Thoracic aorta (tissue), 2 donors: Measurements from ENCODE around the gene PPIB. TPM values are rescaled to one million over a fixed set of nuclear protein-coding genes. Genes with fewer than 3 reads are reported as not detected.
"Not testable (repeated sequence)": the region's sequence is repeated elsewhere in the genome, so short reads cannot be mapped to it uniquely, and the experiment has no call there.

ENCODE experiments used
- ATAC-seq: fragments of 150-250 bp; one replicate; pipeline ENCODE4 v1.8.0; 2017; ENCODE audit warnings: low read depth; ENCODE audit not compliant: insufficient number of reproducible peaks, low FRiP score
- DNase-seq: peaks from one replicate; pipeline ENCODE4 v3.0.0-alpha.2; 2020; ENCODE audit warnings: low spot score
- H3K27ac ChIP-seq, 2 donors: fragments of 200-600 bp; sonication (generic); 1 replicate in 1 of 2; 2 replicates in 1 of 2; pipeline ENCODE4 v1.5.1; 2016; ENCODE audit warnings: mild to moderate bottlenecking in 2 of 2, moderate library complexity in 2 of 2
- H3K27me3 ChIP-seq: fragments of 200-600 bp; sonication (generic); replicated peaks from 2 replicates; pipeline ENCODE4 v1.6.0; 2016; ENCODE audit warnings: mild to moderate bottlenecking; ENCODE audit not compliant: insufficient read depth
- H3K36me3 ChIP-seq: fragments of 200-600 bp; sonication (generic); one replicate; pipeline ENCODE4 v1.5.1; 2016
- H3K4me1 ChIP-seq, 2 donors: fragments of 200-600 bp; sonication (generic); 1 replicate in 1 of 2; 2 replicates in 1 of 2; pipeline versions ENCODE4 v1.5.1 to v1.6.0; 2016; ENCODE audit warnings: low read depth in 2 of 2, mild to moderate bottlenecking in 1 of 2; ENCODE audit not compliant: control insufficient read depth in 1 of 2
- H3K4me3 ChIP-seq: fragments of 200-600 bp; sonication (generic); 2 replicates; pipeline ENCODE4 v1.5.1; 2016; ENCODE audit warnings: mild to moderate bottlenecking
- H3K9me3 ChIP-seq: fragments of 200-600 bp; sonication (generic); 2 replicates; pipeline ENCODE4 v1.5.1; 2016
- total RNA-seq, 2 donors: library from RNA; depleted of rRNA; stranded (reverse); fragments of >200 nt; gene quantifications; one replicate each; pipeline versions ENCODE4 v1.1.0 to v1.2.3, GENCODE V29; 2016
- TF ChIP-seq, protein P1 (sequence below): fragments of 200-600 bp; sonication (generic); IDR thresholded peaks from one replicate; pipeline ENCODE4 v1.5.1; 2019; ENCODE audit warnings: antibody characterized with exemption

The PPIB gene
- total RNA-seq, 2 donors from 2014 or later, result 288 to 331 TPM

DNA sequence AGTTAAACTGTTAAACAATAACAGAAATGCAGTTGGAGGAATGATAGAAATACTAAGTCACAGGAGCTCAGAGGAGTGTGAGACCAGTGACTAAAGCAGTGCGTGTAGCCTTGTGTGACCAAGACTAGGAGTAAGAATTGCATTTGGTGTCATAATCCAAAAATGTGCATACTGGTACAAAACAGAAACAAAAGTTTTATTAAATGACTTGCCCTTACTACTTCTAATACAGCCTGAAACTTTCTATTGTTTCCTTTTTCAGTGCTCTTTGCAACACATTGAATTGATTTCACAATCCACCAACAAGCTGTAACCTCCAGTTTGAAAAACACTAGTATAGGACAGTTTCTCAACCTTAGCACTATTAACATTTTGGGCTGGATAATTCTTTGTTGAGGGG, 49.9 kb downstream of the PPIB start:
- H3K4me3 ChIP-seq, result no peak overlapping the region
- no peak overlapping the region for H3K27ac ChIP-seq
- H3K9me3 ChIP-seq, result no peaks in the 10 kb centered on the region
- ATAC-seq, result no peak
- no peak for DNase-seq
- TF ChIP-seq, protein P1, sequence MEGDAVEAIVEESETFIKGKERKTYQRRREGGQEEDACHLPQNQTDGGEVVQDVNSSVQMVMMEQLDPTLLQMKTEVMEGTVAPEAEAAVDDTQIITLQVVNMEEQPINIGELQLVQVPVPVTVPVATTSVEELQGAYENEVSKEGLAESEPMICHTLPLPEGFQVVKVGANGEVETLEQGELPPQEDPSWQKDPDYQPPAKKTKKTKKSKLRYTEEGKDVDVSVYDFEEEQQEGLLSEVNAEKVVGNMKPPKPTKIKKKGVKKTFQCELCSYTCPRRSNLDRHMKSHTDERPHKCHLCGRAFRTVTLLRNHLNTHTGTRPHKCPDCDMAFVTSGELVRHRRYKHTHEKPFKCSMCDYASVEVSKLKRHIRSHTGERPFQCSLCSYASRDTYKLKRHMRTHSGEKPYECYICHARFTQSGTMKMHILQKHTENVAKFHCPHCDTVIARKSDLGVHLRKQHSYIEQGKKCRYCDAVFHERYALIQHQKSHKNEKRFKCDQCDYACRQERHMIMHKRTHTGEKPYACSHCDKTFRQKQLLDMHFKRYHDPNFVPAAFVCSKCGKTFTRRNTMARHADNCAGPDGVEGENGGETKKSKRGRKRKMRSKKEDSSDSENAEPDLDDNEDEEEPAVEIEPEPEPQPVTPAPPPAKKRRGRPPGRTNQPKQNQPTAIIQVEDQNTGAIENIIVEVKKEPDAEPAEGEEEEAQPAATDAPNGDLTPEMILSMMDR, result no peak
- no peaks in the 10 kb centered on the region for H3K27me3 ChIP-seq
- peaks cover 0 to 7% of the 10 kb centered on the region in 2 donors for H3K4me1 ChIP-seq
- H3K36me3 ChIP-seq, result peaks cover 33% of the 10 kb centered on the region

DNA sequence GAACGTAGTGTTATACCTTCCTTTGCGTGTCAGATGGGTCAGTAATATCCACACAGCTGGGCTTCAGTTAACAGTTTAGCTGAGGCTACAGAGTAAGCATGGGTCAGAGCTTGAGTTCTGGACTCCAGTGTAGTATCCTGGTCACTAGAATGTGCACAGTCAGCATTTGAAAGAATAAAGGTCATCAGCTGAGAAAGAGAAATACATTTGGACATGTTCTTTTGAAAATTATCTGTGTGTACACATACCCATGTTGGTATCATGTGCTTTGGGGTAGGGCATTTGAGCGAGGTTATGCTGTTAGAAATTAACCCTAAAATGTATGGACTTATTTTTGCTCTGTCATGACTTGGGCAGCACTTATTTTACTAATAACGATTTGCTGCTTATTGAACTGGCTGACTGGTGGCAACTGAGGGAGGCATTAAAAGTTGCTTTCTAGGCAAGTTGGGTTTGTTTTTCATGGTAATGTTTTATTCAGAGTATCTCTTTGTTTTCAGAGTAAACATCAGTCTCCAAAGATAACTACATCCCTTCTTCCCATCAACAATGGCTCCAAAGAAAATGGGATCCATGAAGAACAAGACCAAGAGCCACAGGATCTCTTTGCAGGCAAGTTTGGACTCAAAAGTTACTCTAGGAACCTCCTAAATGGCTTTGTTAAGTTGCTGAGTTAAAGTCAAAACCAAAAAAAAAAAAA, 50.6 kb downstream of the PPIB start:
- ATAC-seq, result no peak
- peaks cover 26% of the 10 kb centered on the region for H3K36me3 ChIP-seq
- TF ChIP-seq, protein P1, result no peak
- H3K4me1 ChIP-seq, result peaks cover 0 to 10% of the 10 kb centered on the region in 2 donors
- H3K27ac ChIP-seq, result no peak overlapping the region
- H3K9me3 ChIP-seq, result no peaks in the 10 kb centered on the region
- no peak for DNase-seq
- H3K4me3 ChIP-seq, result no peak overlapping the region
- no peaks in the 10 kb centered on the region for H3K27me3 ChIP-seq

DNA sequence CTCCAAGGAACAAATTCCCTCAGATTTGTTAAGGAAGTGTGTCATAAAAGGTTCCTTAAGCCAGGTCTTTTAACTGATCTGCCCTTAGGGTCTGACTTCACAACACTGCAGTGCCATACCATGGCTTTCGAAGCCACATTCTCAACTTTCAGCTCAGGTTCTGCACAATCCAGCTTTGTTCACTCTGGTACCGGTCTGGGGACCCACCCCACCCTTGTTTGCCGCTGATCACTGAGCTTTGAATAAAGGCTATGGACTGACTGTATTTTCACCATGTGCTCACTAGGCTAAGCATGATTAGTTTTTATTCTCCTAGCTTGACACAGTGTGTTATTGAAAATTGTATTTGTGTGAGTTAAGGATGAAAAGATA, 51.2 kb downstream of the PPIB start:
- peaks cover 23% of the 10 kb centered on the region for H3K36me3 ChIP-seq
- peaks cover 0 to 10% of the 10 kb centered on the region in 2 donors for H3K4me1 ChIP-seq
- H3K27me3 ChIP-seq, result no peaks in the 10 kb centered on the region
- DNase-seq, result no peak
- no peak overlapping the region for H3K4me3 ChIP-seq
- no peaks in the 10 kb centered on the region for H3K9me3 ChIP-seq
- TF ChIP-seq, protein P1, result no peak
- ATAC-seq, result no peak
- no peak overlapping the region for H3K27ac ChIP-seq

DNA sequence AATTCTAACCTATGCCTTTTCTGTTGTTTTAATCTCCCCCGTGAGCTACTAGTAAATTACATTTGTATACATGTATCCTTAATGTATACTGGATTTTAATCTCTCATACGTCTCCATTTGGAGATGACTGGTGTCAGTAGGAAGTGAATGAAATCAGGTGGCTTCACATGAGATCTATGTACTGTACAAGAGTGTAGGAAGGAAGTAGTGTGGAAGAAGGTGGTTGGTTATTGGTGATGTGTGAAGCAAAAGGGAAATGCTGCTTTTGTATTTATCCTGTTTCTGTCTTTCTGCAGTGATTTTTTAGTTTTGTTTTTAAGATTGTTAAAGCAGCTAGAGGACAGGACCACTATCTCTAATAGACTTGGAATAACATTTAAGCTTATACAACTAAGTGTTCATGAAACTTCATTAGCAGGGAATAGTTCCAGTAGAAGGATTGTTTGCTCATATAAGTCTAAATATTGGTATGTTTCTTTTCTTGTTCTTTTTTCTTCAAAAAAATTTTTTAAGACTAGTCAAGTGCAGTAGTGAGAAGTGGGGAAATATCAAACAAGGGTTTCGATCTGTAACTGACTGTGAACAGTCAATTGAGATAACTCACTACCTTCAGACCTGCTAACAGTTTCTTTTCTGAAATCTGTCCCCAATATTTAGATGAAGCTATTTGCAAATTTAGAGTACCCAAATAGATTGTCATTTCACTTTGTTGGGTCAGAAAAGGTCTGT, 51.7 kb downstream of the PPIB start:
- Histone ChIP-seq H3K36me3 (peaks cover 23% of the 10 kb centered on the region), H3K4me3 (no peak overlapping the region), H3K9me3 (no peaks in the 10 kb centered on the region), H3K27me3 (no peaks in the 10 kb centered on the region), H3K4me1 (peaks cover 0 to 12% of the 10 kb centered on the region in 2 donors), H3K27ac (no peak overlapping the region)
- DNase-seq (no peak), ATAC-seq (no peak)
- TF ChIP-seq, protein P1, result no peak

DNA sequence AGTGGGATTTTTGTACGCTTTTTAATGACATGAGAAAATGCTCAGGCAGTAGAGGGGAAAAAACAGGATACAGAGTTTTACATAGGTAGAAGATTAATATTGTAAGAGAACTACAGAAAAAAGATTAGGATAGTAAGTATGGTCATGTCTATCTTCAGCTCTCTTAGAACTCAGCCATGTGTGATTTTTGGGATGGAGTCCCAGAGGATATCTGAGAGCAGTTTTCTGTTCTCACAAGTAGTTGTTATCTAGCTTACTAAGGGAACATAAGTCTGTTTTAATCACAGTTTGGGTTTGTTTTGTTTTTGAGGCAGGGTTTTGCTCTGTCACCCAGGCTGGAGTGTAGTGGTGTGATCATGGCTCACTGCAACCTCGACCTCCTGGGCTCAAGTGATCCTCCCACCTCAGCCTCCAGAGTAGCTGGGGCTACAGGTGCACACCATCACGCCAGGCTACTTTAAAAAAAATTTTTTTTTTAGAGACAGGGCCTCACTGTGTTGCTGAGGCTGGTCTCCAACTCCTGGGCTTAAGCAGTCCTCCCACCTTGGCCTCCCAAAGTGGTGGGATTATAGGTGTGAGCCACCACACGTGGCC, 52.6 kb downstream of the PPIB start:
- DNase-seq, H3K9me3 ChIP-seq, H3K4me3 ChIP-seq, H3K27me3 ChIP-seq, ATAC-seq, H3K27ac ChIP-seq: not testable (repeated sequence)
- H3K36me3 ChIP-seq, result peaks cover 17% of the 10 kb centered on the region
- peaks cover 0 to 13% of the 10 kb centered on the region in 2 donors for H3K4me1 ChIP-seq
